PC-3 (cell line): ENCODE data around the gene TENT5C.

ENCODE experiments used
- CTCF ChIP-seq: fragments of 300-600 bp; sonication (generic); conservative IDR thresholded peaks from 2 replicates; pipeline ENCODE4 v1.5.1; 2017; ENCODE audit warnings: antibody characterized with exemption, low read depth, mild to moderate bottlenecking, low read length
- EZH2 ChIP-seq: fragments of 300-600 bp; sonication (generic); IDR thresholded peaks from one replicate; pipeline ENCODE4 v1.6.1; 2017; ENCODE audit warnings: antibody characterized with exemption, mild to moderate bottlenecking, low read length; ENCODE audit not compliant: unreplicated experiment
- EZH2phosphoT487 ChIP-seq: fragments of 300-600 bp; sonication (generic); IDR thresholded peaks from 2 replicates; pipeline ENCODE4 v1.6.1; 2018; ENCODE audit warnings: mild to moderate bottlenecking, antibody characterized with exemption, low read length, borderline replicate concordance

- no peak for TF ChIP-seq CTCF
- TF ChIP-seq EZH2phosphoT487 = no peak
- no peak for TF ChIP-seq EZH2
Measured at GRCh38 chr1:117633068-117633345, 27.2 kb downstream of the TENT5C start.
